ENCODE measurements around the gene ERCC6. TPM values are rescaled to one million over a fixed set of nuclear protein-coding genes. Genes with fewer than 3 reads are reported as not detected.

ERCC6 gene
- total RNA-seq, 1 experiment from 2014 or later, result 11.3 TPM

Other genes starting within 250 kb of the ERCC6 start
- gene C10orf71, start 240.0 kb downstream of the ERCC6 start, total RNA-seq (2014; rRNA removed; shearing (Covaris generic)), result not detected in 2 replicates
- not detected in 2 replicates for gene DRGX, start 143.0 kb downstream of the ERCC6 start, total RNA-seq (2014; rRNA removed; shearing (Covaris generic))
- not detected in 2 replicates for gene SLC18A3, start 71.2 kb upstream of the ERCC6 start, total RNA-seq (2014; rRNA removed; shearing (Covaris generic))
- gene CHAT, start 74.9 kb upstream of the ERCC6 start, total RNA-seq (2014; rRNA removed; shearing (Covaris generic)), result not detected in 2 replicates
- not detected in 2 replicates for gene C10orf53, start 140.5 kb upstream of the ERCC6 start, total RNA-seq (2014; rRNA removed; shearing (Covaris generic))
- gene OGDHL, start 223.2 kb upstream of the ERCC6 start, total RNA-seq (2014; rRNA removed; shearing (Covaris generic)), result 2.0 and 3.0 TPM in 2 replicates